GM12865 (cell line): ENCODE results near the gene DNAAF8.
"Not testable (repeated sequence)": the region's sequence is repeated elsewhere in the genome, so short reads cannot be mapped to it uniquely, and the experiment has no call there.

Source experiments
- DNase-seq: peaks from one replicate; pipeline ENCODE4 v3.0.0; 2010; ENCODE audit warnings: low read depth
- H3K4me3 ChIP-seq: 2 replicates; pipeline ENCODE4 v1.5.1; 2011; ENCODE audit warnings: mild to moderate bottlenecking, low read depth, low read length, control low read depth
- CTCF ChIP-seq: IDR thresholded peaks from 2 replicates; pipeline ENCODE4 v1.5.1; 2011; ENCODE audit warnings: low read length, control low read depth, low read depth, inconsistent platforms; ENCODE audit not compliant: insufficient read depth; ENCODE audit errors: missing control alignments

Gene DNAAF8

GRCh38 chr16:4737545-4737944 is 3.2 kb downstream of the DNAAF8 start:
- no peak overlapping the region for H3K4me3 ChIP-seq
- DNase-seq: no peak
- no peak for TF ChIP-seq CTCF

GRCh38 chr16:4738370-4738769 is 4.0 kb downstream of the DNAAF8 start:
- not testable (repeated sequence) for H3K4me3 ChIP-seq, DNase-seq

GRCh38 chr16:4743226-4743878 is 9.0 kb downstream of the DNAAF8 start:
- DNase-seq: no peak
- no peak overlapping the region for H3K4me3 ChIP-seq
- no peak for TF ChIP-seq CTCF

GRCh38 chr16:4744555-4745273 is 10.4 kb downstream of the DNAAF8 start:
- no peak for DNase-seq
- H3K4me3 ChIP-seq: no peak overlapping the region
- no peak for TF ChIP-seq CTCF

GRCh38 chr16:4745274-4745569 is 10.9 kb downstream of the DNAAF8 start:
- no peak for TF ChIP-seq CTCF
- no peak for DNase-seq
- H3K4me3 ChIP-seq: no peak overlapping the region

- H3K4me3 ChIP-seq: no peak overlapping the region
- DNase-seq: no peak
- TF ChIP-seq CTCF: no peak
Measured at GRCh38 chr16:4746215-4746614, 11.9 kb downstream of the DNAAF8 start.

- no peak for DNase-seq
- H3K4me3 ChIP-seq: no peak overlapping the region
- TF ChIP-seq CTCF: no peak
Measured at GRCh38 chr16:4746991-4747574, 12.7 kb downstream of the DNAAF8 start.
